ENCODE results near the gene SEMA3C. TPM values are rescaled to one million over a fixed set of nuclear protein-coding genes. Genes with fewer than 3 reads are reported as not detected.

SEMA3C gene
- polyA plus RNA-seq, 1 donor: 124 TPM

- no peak for DNase-seq
Observed at GRCh38 chr7:80884511-80885195, 34.2 kb downstream of the SEMA3C start.

- no peak for DNase-seq
Observed at GRCh38 chr7:80883154-80884025, 35.5 kb downstream of the SEMA3C start.

- no peak for DNase-seq
Observed at GRCh38 chr7:80882213-80882801, 36.5 kb downstream of the SEMA3C start.

- DNase-seq: peak; percentile 57
Observed at GRCh38 chr7:80881351-80881900, 37.4 kb downstream of the SEMA3C start.

- no peak for DNase-seq
Observed at GRCh38 chr7:80879849-80880248, 39.0 kb downstream of the SEMA3C start.

GRCh38 chr7:80876894-80877414 is 41.9 kb downstream of the SEMA3C start:
- DNase-seq: no peak

- DNase-seq: no peak
Observed at GRCh38 chr7:80875537-80876120, 43.2 kb downstream of the SEMA3C start.

GRCh38 chr7:80873140-80873539 is 45.7 kb downstream of the SEMA3C start:
- no peak for DNase-seq

GRCh38 chr7:80871228-80871627 is 47.6 kb downstream of the SEMA3C start:
- no peak for DNase-seq

GRCh38 chr7:80870813-80871212 is 48.0 kb downstream of the SEMA3C start:
- DNase-seq: no peak

- no peak for DNase-seq
Observed at GRCh38 chr7:80869821-80870751, 48.8 kb downstream of the SEMA3C start.

GRCh38 chr7:80869106-80869784 is 49.6 kb downstream of the SEMA3C start:
- DNase-seq: no peak

GRCh38 chr7:80868566-80868965 is 50.3 kb downstream of the SEMA3C start:
- DNase-seq: no peak

- no peak for DNase-seq
Observed at GRCh38 chr7:80860554-80860953, 58.3 kb downstream of the SEMA3C start.

GRCh38 chr7:80859272-80859970 is 59.4 kb downstream of the SEMA3C start:
- no peak for DNase-seq

- no peak for DNase-seq
Observed at GRCh38 chr7:80858141-80858903, 60.5 kb downstream of the SEMA3C start.

GRCh38 chr7:80856769-80857168 is 62.1 kb downstream of the SEMA3C start:
- no peak for DNase-seq

GRCh38 chr7:80851896-80852476 is 66.9 kb downstream of the SEMA3C start:
- DNase-seq: no peak

- no peak for DNase-seq
Observed at GRCh38 chr7:80848841-80849240, 70.0 kb downstream of the SEMA3C start.
